HG02852 (cell line): ENCODE results near the gene BUB3.

ENCODE experiments used
- ATAC-seq: cut with Tn5 transposase; IDR thresholded peaks from one replicate; pipeline ENCODE4 v1.9.1; 2021; ENCODE audit warnings: mild to moderate bottlenecking, moderate library complexity; ENCODE audit not compliant: unreplicated experiment

The BUB3 gene, protein sequence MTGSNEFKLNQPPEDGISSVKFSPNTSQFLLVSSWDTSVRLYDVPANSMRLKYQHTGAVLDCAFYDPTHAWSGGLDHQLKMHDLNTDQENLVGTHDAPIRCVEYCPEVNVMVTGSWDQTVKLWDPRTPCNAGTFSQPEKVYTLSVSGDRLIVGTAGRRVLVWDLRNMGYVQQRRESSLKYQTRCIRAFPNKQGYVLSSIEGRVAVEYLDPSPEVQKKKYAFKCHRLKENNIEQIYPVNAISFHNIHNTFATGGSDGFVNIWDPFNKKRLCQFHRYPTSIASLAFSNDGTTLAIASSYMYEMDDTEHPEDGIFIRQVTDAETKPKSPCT

DNA sequence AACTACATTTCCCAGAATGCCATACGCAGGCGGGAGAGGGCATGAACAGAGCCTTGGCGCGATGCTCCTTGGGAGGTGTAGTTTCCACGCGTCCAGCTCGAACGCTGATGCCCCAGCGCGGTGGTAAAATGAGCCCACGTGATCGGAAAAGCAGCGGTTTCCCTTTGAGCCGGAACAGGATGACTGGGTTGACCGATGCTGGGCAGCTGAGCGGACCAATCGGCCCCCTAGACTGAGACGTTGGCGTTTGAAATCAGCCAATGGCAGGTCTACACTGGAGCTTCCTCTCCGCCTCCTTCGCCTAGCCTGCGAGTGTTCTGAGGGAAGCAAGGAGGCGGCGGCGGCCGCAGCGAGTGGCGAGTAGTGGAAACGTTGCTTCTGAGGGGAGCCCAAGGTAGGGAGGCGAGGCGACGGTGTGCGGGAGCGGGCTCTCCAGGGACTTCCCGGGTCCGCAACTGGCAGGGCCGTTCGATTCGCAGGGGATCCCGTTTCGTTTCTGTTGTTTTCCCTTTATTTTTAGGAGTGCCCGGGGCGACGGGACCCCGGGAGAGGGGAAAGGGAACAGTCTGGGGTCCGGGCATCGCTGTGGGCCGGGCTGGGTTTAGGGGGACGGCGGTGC is at the start of gene BUB3:
Gene BUB3 (plus strand): TSS at position 311 of the 619 bp plus-strand sequence. CDS start 516 bp downstream, outside the sequence.
- ATAC-seq = peak; percentile 88

DNA sequence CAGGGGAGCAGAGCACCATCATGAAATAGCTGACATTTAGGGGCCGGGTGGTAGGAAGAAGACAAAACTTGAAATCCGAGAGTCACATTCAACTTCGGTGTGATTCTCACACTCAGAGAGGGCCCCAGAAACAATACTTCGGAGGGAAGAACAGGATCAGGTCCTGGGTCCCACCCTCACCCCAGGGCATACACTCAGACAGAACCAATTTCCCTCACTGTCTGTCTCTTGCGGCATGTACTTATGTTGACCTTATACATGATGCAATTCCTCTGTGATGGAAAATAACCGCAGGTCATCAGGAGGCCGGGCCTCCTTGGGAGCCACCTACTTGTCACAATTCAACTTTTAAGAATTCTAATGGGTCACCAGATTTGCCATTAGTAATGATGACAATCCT is 44.7 kb upstream of the BUB3 start:
- no peak for ATAC-seq

DNA sequence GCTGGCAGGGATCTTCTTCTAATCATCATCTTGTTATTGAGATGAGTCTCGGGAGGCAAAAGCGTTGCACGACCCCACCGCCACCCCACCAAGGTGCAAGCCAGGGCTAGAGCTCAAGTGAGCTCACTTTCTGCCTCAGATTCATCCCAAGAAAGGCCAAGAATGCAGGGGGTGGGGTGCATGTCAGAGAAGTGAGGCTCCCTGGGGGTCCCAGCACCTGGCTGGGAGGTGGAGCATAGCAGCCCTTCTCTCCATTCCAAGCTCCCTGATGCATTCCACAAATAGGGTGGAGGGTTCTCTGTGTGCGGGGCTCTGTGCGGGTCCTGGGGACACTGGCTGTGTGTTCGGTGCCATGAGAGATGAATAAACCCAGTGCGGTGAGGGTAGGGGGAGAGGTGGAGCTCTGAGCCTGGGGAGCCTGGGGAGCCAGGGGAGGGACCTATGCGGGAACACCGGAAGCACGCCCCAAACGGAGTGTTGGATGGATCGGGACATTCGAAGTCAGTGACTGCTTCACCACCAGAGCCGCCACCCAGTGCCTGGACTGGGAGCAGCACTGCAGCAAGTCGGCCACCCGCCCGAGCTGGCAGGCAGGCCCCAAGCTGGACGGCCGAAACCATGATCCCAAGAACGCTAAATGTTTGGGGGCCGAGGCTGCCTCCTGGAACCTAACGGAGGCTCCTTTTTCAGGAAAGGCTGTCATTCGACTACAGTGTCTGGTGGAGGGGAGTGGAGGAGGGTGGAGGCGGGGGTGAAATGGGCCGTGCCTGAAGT is 36.4 kb upstream of the BUB3 start:
- ATAC-seq = no peak

DNA sequence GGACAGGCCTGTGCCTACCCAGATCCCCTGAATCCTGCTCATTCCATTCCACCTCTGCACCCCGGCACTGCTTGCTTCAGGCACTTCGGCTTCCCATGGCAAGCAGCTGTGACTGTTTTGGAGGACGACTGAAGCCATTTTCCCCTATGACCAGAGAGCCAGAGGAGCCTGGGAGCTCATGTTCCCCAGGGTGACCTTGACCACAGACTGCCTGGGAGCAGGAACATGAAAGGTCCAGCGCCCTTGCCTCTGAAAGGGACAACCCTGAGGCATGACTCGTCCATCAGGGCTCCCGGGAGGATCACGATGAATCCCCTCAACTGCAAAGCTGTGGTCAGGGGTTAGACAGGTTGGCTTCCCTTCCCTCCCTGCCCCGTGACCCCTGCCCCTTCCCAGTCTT is 35.1 kb upstream of the BUB3 start:
- no peak for ATAC-seq

DNA sequence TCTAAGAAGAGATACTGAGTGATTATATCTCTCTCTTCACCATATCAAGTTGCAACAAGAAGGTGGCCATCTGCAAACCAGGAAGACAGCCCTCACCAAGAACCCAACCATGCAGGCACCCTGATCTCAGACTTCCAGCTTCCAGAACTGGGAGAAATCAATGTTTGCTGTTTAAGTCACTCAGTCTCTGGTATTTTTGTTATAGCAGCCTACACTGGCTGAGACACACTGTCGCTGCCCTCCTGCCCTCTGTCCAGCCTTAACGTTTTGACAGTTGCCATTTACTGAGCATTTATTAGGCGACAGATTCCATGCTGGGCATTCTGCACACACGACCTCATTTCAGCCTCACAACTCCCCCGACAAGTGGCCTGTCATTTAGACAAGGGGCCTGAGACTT is 28.0 kb upstream of the BUB3 start:
- no peak for ATAC-seq

DNA sequence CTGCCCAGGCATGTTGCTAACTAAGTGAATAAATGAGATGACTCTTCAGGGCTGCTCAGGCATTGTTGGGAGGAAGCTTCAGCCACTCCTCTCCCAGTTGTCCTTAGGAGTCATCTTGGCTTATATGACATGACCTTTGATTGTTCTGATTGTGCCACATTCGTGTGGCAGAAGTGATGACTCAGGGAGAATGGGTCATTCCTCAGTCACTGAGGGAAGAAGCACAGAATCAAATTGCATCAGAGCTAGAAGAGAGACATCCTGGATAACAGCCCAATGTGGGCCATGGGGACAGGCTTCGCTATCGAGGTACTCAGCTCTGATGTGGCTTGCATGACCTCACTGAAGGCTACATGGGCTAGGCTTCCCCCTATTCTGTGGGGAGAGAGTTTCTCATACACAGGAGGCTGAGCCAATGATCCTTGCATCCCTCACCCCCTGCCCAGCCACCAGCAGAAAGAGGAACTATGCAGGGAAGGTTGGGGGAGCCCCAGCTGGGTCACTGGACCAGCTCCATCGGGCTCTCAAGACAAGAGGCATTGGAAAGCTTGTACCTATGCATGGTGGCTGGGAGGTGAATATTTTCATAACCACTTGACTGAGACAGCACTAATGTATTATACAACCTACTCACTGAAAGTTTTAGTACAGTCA is 24.5 kb upstream of the BUB3 start:
- ATAC-seq = no peak

DNA sequence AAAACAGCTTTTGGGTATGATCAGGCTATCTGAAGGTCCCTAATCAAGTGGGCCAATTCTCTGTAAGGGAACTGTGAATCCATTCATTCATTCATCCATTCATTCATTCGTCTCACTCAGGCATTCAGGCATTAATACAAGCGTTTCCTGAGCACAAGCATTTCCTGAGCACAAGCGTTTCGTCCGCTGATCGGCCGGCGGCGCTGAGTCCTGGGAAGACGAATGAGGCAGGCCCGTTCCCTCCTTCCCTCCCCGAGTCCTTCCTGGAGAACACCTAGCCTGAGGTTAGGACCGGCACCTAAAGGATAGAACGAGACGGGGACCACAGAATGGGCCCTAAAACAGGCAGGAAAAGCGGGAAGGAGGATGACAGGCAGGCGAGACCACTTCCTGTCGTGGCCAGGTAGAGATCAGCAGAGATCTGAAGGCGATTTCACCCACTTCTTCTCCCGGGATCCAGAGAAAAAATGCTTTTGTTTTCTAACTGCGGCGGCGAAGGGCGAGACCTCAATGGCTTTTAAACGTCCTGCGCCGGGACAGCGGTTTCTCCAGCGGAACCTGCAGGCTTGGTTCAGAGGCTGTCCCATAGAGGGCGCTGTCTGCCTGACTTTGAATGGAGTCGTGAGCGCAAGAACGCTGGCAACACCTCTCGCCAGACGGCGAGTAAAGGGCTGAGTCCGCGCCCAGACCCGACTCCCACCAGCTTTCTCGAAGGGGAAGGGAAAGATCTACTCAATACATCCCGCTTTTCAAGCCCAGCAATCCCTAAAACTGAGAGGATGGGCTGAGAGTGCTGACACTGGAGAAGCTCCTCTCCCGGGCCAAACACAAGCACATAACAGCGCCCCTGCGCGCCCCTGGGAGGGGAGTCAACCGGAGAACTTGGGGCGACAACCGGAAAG is 21.4 kb upstream of the BUB3 start:
- no peak for ATAC-seq

DNA sequence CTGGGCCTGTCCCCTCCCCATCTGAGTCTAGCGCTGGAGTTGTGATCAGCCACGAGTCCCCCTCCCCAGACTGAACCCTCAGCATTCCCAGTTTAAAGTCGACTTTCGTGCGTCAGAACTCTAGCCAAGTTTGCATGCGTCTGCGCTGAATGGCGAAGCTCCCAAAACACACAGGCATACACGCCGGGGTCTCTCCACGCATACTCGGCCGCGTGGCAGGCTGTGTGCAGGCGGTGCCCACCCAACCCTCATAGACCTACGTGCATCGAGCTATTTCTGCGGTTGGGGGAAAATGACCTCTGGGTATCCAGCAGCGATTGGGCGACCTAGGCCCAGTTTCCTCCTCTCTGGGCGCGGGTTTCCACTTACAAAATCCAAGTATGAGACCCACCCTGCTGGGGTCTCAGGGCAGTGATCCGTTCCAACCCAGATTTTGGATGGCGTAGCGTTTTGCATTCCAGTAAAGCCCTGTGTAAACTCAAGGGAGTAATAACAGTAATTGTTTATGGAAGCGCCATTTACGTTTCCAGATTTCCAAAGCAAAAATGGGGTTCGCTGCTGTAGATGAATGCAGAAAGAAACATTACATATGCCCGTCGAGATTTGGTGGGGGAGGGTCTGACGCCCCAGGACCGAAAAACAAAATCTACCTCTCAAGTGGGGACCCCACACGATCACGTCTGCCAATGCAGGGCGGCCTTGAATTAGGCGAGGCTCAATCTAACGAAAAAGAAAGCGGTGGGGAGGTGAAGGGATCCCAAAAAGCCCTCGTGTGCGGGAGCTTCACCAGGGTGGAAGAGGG is 20.5 kb upstream of the BUB3 start:
- no peak for ATAC-seq

DNA sequence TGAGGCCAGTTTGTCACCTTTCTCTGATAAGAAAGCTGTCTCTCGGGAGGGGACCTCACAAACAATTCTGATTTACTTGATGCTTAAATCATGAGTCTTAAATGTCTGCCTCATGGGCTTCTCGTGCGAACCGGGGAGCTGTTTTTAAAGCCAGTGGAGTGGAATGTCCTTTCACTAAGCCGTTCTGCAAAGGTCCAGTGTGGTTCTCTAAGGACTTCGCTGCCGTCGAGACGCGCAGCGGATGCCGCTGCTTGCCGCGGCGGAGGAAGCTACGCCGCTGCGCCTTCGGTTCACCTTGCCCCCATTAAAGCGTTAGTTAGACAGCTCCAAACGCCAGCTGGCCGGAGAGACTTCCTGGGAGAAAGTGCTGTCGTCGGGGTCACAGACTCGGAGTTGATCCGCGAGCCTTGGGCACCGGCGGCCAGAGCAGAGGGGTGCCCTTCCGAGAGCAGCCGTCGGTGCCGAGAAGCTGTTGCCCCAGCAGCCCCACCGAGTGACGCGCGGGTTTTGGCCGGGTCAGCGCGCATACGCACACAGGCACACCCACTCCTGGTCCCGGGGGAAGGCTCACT is 19.8 kb upstream of the BUB3 start:
- no peak for ATAC-seq

DNA sequence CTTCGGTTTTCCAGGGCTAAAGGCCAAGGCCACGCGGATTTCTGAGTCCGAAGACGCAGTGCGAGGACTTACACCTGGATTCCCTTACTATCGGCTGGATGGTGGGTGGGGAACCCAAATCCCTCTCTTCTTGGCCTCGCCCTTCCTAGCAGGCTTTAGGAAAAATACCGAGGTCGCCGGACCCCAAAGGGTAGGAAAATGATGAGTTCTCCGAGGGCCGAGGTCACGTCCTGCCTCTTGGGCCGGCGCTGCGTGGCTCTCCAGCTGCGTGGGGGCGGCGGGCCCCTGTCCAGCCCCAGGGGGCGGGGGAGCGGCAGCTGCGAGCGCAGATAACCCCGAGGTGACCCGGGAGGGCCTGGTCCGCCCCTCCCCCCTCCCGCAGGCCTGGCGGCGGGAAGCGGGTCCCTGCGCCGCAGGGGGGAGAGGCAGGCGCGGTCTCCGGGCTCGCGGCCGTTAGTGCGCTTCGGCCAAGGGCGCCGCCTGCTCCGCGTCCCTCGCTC is 19.2 kb upstream of the BUB3 start:
- ATAC-seq = peak; percentile 6

DNA sequence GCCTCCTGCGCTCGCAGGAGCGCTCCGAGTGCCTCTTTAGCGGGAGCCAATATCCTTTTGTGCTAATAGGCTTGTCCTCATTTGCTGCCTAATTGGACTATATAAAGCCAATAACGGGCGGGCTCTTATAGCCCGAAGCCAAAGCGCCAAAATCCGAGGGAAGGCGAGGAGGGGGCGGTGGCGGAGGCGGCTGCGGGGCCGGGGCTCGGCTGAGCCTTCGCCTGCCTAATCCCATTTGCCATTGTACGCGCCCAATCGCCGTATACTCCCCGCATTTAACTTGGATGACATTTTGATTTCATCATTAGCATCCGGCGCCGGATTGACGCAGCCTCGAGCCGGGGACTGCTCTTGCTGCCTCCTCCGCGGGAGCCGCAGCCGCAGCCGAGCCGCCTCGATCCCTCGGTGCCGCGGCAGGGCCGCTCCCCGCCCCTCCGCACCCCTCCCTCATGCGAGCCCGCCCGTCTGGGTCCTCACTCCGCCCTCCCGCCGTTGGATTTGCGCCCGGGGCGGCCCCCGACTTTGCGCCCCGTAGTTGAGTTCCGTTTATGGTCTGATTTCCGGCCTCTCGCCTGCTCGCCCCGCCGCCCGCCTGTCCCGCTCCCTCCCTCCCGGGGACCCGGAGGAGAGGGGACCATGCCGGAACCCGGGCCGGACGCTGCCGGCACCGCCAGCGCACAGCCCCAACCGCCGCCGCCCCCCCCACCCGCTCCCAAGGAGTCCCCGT is 18.6 kb upstream of the BUB3 start, which contains the start of gene HMX3:
Gene HMX3 (plus strand): TSS at position 556 of the 727 bp plus-strand sequence. CDS start 81 bp downstream, at position 637.
- peak; percentile 37 for ATAC-seq

DNA sequence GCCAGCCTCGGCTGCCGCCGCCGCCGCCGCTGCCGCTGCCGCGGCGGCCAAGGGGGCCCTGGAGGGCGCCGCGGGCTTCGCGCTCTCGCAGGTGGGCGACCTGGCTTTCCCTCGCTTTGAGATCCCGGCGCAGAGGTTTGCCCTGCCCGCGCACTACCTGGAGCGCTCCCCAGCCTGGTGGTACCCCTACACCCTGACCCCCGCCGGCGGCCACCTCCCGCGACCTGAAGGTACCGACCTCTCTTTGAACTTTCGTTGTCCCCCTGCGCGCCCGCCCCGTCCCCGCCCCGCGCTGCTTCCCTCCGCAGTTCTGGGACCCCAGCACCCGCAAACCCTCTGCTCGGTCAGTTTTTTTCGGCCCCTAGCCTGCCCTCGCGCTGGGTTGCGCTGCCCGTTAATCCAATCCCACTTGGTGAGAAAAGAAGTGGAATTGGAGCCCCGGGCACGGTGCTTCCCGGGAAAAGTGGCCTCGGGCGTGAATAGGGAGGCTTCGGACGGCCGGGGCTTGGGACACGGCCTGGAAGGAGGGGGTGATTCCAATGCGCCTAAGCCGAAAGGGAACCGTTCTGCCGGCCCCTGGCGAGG is 17.9 kb upstream of the BUB3 start:
- ATAC-seq = no peak

DNA sequence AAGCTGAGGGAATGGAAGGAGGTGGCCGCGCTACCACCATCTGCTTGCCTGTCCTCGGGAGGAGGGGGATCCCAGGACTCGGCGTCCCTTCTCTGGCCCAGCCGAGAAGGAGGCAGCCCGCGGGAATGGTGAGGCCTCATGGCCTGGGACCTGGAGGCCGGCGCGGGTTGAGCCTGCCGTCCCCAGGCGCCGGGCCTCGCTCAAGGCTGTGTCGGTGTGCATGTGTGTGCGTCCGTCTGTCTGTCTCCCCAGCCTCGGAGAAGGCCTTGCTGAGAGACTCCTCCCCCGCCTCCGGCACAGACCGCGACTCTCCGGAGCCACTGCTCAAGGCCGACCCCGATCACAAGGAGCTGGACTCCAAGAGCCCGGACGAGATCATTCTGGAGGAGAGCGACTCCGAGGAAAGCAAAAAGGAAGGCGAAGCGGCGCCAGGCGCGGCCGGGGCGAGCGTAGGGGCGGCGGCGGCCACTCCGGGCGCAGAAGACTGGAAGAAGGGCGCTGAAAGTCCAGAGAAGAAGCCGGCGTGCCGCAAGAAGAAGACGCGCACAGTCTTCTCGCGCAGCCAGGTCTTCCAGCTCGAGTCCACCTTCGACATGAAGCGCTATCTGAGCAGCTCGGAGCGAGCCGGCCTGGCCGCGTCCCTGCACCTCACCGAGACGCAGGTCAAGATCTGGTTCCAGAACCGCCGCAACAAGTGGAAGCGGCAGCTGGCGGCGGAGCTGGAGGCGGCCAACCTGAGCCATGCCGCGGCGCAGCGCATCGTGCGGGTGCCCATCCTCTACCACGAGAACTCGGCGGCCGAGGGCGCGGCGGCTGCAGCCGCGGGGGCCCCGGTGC is 17.2 kb upstream of the BUB3 start:
- no peak for ATAC-seq

DNA sequence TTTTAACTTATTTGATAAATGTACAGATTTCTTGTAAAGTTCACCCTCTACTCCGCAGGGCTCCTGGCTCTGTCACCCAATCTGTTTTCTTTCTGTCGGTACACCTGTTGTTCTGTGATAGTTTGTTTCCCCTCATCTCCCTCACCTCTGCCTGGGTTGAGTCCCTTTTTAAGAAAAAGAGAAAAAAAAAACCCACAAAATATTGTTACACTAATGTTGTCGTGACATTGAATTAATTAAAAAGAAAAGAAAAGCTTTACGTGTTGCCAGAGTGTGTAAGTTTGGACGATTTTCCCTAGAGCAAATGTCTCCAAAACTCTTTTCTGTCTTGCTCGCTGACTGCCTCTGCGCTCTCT is 15.1 kb upstream of the BUB3 start:
- ATAC-seq = no peak

DNA sequence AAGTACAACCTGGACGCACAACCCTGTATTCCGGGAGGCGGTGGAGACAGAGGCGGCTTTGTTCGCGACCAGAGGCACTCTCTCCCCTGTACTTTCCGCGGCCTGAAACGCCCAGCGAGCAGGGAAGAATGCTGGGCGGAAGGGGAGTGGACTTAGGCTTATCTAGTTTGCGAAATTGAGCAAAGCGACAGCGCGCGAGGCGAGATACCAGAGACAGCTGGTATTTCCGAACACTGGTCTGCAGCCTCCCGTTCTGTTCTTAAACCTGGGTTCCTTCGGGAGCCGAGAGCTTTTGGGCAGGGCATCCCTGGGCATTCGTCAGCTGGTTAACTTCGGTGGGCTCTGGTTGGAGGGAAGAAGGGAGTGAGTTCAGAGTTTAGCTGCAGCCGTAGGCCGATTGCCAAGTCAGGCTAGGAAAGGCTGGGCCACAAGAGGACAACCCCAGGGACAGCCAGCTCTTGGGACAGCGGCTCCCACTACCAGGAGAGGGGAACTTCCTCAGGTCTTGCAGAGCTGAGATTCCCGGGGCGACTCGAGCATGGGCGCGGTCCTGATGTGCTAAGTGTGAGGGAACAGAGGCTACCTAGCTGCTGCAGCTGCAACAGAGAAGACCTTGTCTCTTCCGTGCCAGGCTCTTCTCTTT is 14.6 kb upstream of the BUB3 start:
- ATAC-seq = no peak

DNA sequence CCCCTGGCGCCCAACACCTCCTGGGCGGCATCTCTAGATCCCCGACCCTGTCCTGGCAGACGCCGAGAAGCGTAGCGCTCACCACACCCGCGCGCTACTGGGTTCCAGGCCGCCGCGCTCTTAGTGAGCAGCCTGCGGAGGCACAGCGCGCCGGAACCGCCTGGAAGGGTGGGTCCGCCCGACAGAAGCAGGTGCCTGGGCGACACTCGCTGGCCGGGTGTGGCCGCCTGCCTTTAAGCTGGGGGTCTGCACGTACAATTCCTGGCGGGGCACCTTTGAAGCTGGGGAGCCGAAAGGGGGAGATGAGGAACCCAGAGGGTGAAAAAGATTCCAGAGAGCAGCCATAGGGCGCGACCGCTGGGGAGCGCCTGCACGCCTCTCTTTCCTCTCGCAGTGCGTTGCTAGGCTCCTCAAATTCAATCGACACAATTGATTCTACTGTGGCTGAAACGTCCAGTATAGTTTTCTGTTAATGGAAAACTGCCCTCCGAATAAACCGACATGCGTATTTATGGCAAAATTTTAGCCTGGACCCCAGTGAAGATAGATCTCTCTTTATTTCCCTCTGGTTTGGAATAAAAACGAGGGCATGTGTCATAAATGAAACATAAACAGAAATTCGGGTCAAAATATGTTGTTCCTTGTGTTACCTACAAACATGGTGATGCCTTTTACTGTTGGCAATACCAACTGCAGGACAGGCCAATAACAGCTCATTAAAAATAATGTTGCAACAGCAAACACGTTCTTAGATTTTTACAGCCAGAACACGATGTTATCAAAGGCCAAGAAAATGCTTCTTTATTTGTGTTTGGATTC is 13.8 kb upstream of the BUB3 start:
- ATAC-seq = no peak
